Kidney tubule cell (primary cell): ENCODE measurements around the gene SV2B.

Source experiments
- DNase-seq: peaks from one replicate; pipeline ENCODE4 v3.0.0-alpha.2; 2018; ENCODE audit warnings: low spot score

The SV2B gene

DNA sequence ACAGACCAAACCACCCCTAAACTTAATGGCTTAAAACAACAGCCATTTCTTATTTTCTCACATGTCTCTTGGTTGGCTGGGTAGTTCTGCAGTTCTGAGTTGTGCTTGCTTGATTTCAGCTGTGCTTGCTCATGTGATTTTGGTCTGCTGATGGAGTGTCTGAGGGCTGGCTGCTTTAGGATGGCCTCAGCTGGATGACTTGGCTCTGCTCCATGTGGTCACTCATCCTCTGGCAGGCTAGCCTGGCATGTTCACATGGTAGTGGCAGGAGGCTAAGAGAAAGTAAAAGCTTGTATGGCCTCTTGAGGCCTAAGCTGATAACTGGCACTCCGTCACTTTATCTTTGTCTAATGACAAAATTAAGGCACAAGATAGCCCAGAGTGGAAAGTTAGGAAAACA is 4.1 kb downstream of the SV2B start:
- peak; percentile 70 for DNase-seq

DNA sequence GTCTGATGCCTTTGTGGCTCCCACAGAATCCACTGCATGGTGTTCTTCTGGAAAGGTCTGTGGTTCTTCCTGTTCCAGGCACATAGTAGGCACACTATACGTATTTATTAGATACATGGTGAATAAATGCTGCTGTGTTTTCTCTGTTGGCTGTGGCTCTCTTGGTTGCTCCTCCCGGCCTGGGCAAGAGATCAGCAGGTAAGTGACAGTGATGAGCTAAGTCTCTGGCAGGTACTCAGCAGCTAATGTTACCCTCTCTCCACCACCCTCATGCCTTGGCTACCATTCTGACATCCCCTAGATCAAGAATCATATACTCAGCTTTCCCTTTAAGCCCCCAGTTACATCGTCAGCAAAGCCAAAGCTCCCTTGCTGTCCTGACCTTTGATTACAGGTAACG is 8.4 kb downstream of the SV2B start:
- DNase-seq = no peak

DNA sequence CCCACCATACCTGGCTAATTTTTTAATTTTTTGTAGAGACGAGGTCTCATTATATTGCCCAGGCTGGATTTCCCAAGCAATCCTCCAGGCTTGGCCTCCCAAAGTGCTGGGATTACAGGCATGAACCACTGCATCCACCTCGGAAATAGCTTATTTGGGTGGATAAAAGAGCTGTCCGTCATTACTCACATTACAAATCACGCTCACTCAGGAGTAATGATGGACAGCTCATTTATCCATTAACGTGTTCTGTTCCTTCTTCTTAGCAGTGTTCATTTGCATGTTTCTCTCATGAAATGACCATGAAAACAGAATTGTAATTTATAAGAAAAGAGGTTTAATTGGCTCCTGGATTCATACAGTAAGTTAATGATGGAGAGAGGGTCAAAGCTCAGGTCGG is 9.8 kb downstream of the SV2B start:
- DNase-seq = no peak

DNA sequence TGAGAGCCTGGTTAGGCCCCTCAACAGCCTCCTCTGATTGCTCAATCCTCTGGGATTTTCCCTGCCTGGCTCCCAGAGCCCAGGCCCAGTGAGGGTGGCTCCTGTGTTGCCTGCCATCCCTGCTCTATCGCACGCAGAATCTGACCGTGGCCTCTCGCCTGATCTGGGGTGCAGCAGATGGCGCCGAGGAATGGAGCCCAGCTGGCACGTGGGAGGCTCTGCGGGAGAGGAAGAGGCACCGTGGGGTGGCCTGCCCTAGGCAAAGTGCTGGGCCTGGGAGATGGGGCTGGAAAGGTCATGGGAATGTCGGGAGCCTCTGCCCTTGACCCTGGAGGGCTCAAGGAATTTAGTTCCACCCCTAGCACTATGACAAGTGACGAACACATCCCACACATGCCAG is 10.3 kb downstream of the SV2B start:
- DNase-seq = no peak

DNA sequence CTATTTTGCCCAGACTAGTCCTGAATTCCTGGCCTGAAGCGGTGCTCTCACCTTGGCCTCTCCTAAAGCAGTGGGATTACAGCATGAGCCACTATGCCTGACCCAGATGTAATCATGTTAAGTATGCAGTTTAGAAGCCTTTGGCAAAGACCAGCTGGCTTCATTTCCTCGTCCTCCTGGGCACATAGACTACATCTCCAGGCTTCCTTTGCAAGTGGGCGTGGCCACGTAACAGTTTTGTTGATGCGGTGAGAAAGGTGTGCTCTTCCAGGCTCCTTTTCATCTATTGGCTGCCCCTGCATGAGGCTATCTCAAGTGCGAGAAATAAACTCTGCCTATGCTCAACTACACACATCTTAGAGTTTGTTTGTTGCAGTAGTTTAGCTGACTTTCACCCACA is 13.0 kb downstream of the SV2B start:
- DNase-seq = no peak

DNA sequence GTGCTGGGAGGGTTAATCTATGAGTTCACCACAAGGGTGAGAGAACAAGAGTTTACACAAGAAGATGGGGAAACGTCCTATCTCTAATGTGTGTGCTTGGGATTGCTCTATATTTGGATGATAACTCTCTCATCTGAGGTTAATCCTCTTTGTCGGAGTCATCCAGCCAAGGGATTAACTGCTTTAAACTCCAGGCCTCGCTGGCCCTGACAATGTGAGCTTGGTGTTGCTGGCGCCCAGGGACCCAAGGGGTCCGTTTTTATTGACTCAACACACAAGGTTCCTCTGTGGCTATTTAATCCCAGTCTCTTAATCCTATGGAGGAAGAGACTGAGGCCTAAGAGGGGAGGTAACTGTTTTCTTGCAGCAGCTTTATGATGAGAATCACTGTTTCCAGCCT is 14.2 kb downstream of the SV2B start:
- DNase-seq = no peak

DNA sequence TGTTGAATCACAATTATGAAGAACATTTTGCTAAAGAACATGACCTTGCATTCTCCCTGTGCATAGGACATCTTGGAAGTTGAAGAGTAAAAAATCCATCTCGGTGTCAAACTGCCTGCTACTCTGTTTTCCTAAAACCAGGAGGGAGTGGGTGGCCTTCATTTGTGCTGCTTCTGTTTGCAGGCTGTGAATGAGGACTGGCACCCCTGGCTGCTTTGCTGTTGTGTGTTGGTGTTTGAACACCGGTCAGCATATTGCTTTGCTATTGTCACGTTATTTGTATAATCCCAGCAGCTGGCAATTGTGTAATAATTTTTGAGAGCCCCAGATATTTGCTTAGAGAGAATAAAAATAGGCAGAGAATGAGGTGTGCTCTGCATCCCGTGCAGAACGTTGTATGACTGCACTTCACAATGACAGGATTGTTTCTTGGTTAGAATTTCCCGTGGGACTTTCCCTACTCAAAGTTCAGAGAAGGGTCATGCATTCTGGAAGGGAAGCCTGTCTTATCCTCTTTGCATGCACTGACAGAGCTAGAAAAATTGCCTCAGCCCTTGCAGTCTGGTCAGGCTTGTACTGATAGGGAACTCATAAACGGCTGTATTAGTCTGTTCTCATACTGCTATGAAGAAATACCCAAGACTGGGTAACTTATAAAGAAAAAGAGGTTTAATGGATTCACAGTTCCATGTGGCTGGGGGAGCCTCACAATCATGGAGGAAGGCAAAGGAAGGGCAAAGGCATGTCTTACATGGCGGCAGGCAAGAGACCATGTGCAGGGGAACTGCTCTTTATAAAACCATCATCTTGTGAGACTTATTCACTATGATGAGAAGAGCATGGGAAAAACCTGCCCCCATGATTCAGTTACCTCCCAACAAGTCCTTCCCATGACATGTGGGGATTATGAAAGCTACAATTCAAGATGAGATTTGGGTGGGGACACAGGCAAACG is 16.3 kb downstream of the SV2B start:
- DNase-seq = peak; percentile 87

DNA sequence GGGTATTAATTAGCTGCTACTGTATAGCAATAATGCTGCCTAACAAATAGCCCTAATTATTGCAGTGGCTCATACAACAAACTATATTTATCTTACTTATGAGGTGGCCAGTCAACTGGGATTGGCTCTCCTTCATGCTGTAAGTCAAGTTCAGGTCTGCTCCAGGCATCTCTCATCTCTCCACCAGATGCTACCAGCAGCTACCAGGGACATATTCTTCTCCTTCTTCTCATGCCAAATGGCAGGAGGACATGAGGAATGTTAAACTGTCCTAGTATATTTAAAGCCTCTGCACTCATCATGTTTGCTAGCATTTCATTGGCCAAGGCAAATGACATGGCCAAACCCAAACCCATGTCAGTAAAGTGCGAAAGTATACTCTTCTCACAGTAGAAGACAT is 17.3 kb downstream of the SV2B start:
- DNase-seq = no peak

DNA sequence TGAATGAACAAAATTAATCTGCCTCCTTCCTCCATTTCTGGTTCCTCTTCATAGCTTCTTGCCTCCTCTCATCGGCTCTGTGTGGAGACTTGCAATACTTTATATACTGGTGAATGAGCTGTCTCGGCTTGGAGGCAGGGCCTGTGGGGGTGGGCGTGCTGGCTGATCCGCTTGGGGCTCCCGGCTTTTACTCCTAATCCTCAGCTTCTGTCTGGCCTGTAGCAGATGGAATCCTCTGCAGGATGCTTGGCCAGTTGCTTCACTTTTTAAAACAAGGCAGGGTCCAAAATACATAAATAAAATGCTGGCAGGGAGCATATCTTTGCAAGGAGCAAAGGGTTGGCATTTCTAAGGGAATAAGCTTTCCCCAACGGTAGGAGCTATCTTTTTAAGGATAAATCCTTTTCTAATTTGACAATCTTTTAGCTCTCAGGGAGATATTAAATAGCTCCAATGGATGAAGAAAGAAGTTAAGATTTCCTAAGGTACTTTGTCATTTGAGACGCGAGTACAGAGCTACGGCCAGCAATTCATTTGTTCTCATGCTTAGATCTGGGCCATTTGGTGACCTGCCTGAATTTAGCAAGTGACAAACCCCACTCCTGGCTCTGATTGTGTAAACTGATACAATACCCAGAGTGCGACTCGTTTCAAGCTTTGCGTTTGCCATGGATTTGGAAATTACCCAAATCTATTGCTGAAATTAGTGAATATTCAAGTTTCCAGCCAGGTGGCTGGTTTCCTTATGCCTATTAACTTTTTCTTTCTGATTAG is 18.9 kb downstream of the SV2B start:
- no peak for DNase-seq

DNA sequence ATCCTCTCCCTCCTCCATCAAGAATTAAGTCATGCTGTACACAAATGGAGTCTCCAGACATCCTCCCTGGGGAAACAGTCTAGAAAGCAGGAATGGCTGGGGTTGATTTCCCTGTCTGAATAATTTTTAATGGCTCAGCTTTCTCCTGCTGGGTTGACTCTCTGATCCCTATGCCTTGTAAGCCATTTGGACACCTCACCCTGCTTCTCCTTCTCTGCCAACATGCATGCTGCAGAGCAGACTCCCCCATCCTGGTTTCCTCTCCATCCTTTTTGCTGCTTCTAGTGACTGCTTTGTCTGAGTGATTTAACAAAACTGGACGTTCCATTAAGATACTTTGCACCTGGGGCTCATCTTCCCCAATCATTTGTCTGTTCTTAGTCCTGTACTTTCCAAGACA is 22.2 kb downstream of the SV2B start:
- no peak for DNase-seq

DNA sequence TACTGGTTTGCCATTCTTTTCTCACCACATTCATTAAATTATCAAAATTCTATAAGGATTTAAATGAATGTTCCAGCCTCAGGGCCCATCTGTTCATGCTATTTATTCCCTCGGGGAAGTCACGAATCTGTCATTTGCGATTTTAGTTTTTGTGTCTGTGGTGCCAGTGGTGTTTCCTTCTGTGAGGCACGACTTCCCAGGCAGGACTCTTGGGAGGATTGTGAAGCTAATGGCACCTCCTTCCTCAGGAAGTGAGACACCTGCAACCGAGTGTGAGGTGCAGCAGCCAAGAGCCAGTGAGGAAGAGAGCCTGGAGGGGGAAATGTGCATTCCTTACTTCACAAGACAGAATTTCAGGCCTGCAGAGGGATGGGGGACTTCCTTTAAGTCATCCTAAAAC is 24.1 kb downstream of the SV2B start:
- DNase-seq = no peak

DNA sequence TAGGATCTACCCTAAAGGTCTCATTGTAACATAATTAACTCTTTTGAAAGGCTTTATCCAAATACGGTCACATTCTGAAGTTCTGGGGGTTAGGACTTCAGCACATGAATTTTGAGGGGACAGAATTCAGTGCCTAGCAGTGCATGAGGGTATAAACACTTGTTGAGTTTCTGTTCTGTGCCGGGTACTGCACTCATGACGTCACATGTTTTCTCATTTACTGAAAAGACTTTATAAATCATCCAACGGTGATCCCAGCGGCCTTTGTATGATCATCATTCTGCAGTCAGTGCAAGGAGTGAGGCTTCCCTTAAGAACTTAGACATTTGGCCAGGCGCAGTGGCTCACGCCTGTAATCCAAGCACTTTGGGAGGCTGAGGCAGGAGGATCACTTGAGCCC is 25.1 kb downstream of the SV2B start:
- DNase-seq = no peak

DNA sequence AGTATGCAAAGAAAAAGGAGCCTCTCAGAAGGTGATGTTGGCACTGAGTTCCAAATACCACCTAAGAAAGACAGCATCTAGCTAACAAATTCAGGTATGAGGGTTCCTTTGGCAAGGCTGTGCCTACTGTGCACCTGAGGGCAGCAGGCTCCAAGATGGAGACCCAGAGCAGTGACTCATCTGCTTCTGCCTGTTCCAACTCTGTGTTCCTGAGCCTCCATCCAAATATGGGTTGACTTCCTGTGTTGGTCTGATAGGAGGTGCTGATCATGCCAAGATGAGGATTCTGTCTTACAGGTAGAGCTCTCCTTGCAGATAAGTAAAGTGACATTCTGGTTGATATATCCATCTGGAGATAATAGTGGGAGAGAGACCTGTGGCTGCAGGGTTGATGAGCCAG is 26.0 kb downstream of the SV2B start:
- DNase-seq = peak; percentile 31

DNA sequence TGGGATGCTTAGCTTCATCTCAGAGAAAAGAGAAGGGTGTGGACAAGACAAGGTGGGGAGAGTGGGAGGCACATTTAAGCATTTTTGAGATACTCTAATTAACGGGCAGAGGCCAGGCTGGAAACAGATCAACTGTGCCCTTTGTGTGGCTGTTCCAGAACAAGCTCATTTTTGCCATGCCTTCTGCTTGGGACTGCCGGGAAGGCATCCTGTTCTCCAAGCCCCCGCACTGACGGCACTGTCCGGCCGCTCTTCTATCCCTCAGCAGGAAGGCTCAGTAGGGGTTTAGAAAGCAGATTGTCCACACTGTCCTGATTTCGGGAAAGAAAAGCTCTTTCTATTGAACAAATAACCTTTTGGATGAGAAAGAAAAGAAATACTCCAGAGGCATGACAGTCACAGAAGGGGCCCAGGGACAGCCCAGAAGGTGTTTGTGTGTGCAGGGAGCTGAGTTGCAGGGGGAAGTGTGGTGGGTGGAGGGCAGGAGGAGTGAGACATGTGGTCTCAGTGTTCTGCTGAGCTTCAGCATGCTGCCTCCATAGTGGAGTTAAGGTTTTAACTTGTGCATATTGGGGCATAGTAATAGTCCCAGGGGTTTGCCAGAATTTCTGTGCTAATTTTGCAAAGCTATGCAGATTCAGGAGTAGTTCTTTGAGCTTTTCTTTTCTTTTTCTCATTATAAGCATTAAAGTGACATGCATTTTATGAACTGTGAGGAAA is 27.3 kb downstream of the SV2B start:
- no peak for DNase-seq

DNA sequence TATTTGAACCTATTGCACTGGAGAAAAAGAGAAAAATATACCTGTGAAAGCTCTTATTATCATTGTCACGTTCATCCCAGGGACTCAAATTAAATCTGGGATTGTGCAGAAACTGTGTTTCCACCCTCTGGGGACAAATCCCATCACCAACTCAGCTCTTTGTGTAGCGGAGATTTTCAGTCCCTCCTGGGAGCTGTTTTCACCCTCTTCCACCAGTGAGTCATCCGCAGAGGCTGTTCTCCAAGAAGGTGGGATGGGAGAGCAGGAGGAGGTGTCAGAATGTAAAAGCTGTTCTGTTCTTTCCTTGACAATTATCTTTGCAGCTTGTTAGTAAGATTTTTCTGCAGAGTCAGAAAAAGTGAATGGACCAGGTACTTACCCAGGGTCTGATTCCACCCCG is 28.0 kb downstream of the SV2B start:
- DNase-seq = no peak

DNA sequence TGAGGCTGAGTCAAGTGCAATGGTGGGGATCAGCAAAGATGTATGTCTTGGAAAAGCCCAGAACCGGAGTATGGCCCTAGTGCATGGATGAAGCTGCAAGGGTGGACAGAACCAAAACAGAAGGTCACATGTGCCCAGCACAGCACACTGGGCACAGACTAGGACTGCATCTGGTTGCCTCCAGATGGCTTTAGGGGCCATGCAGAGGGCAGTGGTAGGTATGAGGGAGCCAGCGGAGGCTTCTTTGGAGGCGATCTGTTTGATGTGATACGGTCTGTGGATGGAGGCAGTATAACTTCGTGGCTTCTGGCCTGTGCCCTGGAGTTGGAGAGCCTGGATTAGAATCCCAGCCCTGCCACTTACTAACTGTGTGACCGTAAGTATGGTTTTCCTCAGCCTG is 29.4 kb downstream of the SV2B start:
- DNase-seq = no peak

DNA sequence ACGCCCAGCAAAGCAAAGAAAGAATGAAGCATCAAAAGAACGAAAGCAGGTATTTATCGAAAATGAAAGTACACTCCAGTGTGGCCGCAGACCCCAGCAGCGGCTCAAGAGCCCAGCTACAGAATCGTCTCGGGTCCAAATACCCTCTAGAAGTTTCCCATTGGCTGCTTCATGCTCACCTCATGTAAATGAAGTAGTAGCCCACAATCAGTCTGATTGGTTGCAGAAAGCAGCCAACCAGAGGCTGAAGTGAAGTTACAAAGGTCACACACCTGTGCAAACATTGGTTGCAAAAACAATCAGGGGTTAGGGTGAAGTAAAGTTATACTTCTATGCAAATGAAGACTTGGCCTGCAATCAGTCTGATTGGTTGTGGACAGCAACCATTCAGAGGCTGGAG is 32.0 kb downstream of the SV2B start:
- no peak for DNase-seq

DNA sequence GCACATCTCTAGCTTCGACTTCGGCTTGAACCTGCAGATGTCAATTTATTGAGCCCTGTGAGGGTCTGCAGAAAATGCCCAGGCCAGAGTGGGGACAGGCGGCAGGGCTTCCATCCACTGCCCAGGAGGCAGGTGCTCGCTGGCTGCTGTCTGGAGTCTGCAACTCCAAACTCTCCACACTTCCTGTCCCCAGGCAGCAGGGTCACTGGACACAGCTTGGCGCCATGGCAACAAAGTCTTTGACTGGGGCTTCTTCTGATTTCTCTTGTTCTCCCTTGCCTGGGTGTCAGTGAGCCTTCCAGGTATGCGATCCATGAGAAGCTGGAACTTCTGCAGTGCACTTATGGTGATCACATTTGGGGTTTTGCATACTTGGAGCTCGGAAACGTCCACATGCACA is 33.5 kb downstream of the SV2B start:
- DNase-seq = no peak

DNA sequence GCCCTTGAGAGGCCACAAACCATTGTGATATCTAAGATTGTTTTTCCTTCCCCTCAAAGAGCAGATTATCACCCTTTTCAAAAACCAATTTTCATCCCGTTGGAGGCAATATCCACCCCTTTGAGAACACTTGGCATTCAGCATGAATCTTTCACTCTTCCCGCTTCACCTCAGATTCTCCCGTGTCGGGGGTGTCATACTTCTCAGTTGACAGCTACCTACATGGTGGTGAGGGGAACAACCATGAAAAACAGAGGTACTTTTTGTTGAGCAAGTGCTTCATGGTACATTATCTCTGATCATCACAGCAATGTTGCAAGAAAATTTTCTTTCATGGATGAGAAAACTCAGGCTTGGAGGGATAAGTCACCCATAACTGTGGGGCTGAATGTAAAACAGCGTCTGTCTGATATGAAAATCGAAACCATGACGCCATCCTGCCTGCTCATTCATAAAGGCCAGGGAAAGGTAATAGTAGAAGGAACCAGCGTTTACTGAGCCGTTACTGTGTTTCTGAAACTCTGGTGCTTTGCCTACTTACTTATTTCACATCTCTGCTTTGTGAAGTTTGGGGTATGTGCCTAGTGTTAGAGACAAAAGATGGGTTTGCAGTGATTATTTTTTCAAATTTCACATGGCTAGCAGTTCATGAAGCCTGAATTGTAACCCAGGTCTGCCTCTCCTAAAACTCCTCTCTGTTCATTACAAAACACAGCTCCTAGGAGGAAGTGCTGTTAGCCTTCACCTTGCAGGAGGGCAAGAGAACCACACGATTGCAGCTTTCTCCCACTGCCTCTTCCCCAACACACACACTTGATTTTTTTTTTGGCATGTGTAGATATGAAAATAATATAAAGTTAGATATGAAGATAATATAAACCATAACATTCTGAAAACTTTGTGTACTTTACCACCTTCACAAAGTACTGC is 35.4 kb downstream of the SV2B start:
- DNase-seq = peak; percentile 86

DNA sequence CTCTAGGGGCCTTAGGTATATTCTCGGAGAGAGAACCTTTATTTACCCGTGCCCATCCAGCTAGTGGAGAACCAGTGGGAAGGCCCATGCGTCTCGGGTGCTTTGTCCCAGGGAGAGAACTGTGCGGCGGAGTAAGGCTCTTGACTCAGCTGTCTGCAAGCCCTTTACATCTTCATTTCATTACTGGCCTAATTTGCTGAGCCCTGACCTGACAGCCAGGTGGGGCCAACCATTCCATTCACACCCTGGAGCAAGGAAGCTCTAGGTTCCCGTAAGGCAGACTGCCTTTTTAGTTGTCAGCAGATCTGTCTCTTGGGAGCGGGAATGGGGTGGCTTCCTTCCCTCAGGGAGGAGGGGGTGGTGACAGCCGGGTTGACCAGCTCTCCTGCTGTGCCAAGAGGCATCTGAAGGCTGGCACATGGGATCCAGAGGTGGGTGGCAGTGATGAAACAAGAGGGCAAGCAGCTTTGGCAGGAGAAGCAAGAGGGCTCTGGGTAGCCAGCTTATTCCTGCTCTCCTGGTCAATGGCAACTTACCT is 36.4 kb downstream of the SV2B start:
- DNase-seq = no peak

DNA sequence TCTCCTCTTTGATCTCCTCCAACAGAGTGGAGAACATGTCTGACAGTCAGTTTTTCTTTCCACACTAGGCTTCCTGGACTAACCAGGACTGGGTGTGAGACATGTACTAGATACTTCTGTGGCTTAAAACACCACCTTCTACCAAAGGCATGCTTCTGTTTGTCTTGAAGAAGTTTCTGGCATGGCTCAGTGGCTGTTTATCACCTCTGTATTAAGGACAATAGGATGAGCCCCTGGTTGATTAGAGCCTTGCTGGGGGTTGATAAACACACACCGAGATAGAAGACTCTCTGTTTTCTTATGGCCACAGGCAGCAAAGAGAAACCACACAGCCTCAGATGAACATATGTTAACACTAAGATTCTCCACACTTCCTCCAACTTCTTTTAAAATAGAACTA is 40.5 kb downstream of the SV2B start:
- DNase-seq = no peak
